ENCODE data around the gene HOXB7.

HOXB7 gene

GRCh38 chr17:48564188-48565021 lies 46.4 kb downstream of the HOXB7 start:
- no peak for DNase-seq

DNA sequence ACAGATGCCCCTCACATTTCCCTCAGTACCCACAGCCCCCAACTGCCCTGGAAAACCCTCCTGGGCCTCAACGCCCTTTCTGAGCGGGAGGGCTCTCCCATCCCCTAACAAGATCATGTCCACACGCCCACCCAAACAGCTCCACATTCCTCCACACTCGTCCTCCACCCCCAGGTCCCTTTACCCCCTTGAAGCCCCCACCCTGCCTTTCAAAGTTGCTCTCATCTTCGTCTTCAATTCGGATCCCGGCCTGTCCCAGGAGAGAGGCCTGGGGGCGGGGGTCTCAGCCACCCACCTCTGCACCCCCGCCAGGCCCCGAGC lies 47.0 kb downstream of the HOXB7 start:
- DNase-seq, result no peak

- no peak for DNase-seq
Measured at GRCh38 chr17:48563385-48563838, 47.4 kb downstream of the HOXB7 start.

- no peak for DNase-seq
Measured at GRCh38 chr17:48562934-48563333, 47.9 kb downstream of the HOXB7 start.

GRCh38 chr17:48561884-48562810 lies 48.7 kb downstream of the HOXB7 start:
- no peak for DNase-seq

DNA sequence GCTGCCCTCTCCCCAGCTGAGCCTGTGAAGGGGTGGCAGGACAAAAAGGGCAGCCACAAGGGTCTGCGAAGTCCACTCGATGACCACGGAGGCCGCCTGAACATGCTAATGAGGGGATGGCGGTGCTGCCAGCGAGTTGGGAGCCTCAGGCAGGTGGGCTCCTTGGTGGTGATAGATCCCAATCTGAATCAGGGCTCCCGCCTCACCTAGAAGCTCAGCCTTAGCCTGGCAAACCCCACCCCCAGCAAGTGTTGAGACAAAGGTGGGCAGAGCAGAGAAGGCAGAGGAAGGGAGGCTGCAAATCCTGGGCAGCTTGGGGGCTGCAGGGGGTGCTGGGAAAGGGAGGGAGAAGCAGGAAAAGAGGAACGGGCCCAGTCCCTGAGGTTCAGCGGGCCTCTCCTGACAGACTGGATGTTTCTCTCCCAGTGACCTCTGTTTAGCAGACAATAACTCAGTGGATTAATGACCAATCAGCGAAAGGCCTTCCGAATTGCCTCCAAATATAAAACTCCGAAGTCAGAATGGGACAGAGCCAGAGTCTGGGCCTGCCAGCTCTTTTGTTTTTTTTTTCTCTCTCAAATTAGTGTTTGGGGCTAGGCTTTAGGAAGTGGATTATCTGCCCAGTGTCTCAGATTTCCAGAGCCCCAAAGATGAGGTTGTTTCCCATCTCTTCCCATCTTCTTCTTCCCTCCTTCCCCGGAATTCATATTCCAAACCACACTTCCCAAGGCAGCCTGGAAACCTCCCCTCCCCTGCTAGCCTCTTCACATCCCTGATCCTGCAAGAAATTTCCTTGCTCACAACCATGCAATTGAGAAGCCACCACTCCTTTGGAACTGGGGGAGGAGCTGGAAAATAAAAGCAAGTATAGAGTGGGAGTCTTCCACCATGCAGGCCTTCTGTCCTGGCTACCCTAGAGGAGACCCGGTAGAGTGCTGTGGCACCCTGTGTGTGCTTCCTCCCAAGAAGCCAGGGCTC lies 50.7 kb downstream of the HOXB7 start:
- DNase-seq, result no peak

DNA sequence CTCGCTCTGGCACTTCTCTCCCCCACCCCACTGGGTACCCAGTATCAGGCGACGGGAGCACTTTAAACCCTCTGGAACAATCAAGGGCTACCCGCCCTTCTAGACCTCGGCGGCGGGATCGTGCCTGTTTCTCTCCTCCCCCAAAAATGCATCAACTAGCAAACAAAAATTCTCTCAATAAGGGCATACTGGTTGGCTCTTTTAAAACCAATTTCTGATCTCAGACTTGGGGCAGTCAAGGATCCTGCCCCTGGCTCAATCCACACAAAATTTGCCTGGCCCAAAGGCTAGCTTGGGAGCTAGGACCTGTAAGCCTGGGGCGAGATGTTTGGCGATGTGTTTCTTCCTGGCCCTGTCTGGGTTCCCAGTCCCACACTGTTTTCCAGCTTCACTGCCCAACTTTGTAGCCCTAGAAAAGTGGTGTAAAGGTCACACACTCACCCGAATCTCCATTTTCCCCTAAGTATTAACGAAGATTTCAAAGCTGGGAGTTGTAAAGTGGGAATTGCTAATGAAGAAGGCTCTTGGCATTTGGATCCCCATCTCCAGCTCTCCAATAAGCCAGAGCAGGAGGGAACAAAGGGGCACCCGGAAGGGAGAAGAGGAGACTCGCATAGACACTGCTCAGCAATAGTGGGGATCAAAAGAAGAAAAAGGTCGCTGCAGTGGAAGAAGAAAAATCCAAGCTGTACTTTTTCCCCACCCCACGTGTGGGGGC lies 51.5 kb downstream of the HOXB7 start:
- DNase-seq, result no peak

- no peak for DNase-seq
Measured at GRCh38 chr17:48558831-48559121, 52.0 kb downstream of the HOXB7 start.

GRCh38 chr17:48558057-48558830 lies 52.6 kb downstream of the HOXB7 start:
- no peak for DNase-seq
